Measurements from ENCODE around the gene MTERF2.

The MTERF2 gene

DNA sequence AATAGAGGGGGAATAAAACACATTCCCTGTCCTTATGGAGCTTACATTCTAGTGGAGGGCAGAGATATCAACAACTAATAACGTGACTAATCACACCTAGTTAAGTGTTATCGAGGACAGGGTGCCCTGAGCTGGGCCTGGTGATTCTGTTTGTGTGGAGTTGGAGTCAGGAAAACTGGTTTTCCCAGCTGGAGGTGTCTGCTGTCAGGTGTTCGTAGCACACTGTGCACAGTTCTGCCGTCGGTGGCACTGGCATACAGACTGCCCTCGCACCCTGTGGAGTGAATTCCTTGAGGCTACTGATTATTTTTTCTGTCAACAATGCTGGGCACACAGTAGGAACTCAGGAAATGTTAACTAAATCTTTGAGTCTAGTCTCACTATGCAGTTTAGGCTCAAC is 900 bp upstream of the MTERF2 start:
- Histone ChIP-seq H4K20me1 (ENCODE audit: insufficient read depth, low read length) (no peaks in the 10 kb centered on the region), H3K4me1 (ENCODE audit: insufficient read depth, low read length, severe bottlenecking) (peaks cover 13% of the 10 kb centered on the region), H3K4me3 (ENCODE audit: low read depth, low read length, poor library complexity, severe bottlenecking) (no peak overlapping the region), H3F3A (ENCODE audit: insufficient read depth, low read length) (no peaks in the 10 kb centered on the region), H3K36me3 (ENCODE audit: insufficient read depth, low read length) (no peaks in the 10 kb centered on the region; the same call in 1 of the 2 replicates), H3K9ac (ENCODE audit: low read length) (no peak overlapping the region), H3K27ac (ENCODE audit: low read depth, low read length, poor library complexity, severe bottlenecking) (no peak overlapping the region), H3K27me3 (ENCODE audit: insufficient read depth, low read length) (no peaks in the 10 kb centered on the region), H2AFZ (ENCODE audit: low read length) (no peak overlapping the region), H3K4me2 (ENCODE audit: low read length) (peak overlapping the region; percentile 88; the same call in 1 of the 2 replicates), H3K9me2 (ENCODE audit: low read depth, low read length) (no peaks in the 10 kb centered on the region), H3K79me2 (ENCODE audit: insufficient read depth, low read length) (no peaks in the 10 kb centered on the region), H3K9me3 (ENCODE audit: low read length) (no peaks in the 10 kb centered on the region)
- TF ChIP-seq EZH2 (IDR thresholded peaks at IDR 0.05; ENCODE audit: borderline replicate concordance, low read length) = no peak
- TF ChIP-seq CTCF (IDR thresholded peaks at IDR 0.05; ENCODE audit: low read length) = no peak

DNA sequence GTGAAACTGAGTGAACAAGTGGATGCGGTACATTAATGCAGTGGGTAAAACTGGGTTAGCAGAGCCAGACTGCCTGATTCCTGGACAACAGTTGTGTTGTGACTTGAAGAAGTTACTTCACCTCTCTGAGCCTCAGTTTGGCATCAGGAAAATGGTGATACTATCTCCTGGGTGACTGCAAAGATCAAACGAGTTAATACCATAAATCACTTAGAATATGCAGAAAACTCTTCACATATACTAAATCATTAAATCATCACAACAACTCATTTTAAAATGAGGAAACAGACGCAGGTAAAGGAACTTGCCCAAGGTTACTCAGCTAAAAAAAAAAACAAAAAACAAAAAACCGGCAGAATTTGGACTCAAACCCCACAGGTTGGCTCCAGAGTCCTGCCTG is 811 bp downstream of the MTERF2 start:
- Histone ChIP-seq H3K36me3 (ENCODE audit: insufficient read depth, low read length) (no peaks in the 10 kb centered on the region; the same call in 1 of the 2 replicates), H3K9me2 (ENCODE audit: low read depth, low read length) (no peaks in the 10 kb centered on the region), H3K79me2 (ENCODE audit: insufficient read depth, low read length) (no peaks in the 10 kb centered on the region), H2AFZ (ENCODE audit: low read length) (no peak overlapping the region), H3K9me3 (ENCODE audit: low read length) (no peaks in the 10 kb centered on the region), H3K4me1 (ENCODE audit: insufficient read depth, low read length, severe bottlenecking) (peaks cover 13% of the 10 kb centered on the region), H3F3A (ENCODE audit: insufficient read depth, low read length) (no peaks in the 10 kb centered on the region), H3K4me2 (ENCODE audit: low read length) (peak overlapping the region; percentile 88), H3K27ac (ENCODE audit: low read depth, low read length, poor library complexity, severe bottlenecking) (no peak overlapping the region), H3K4me3 (ENCODE audit: low read depth, low read length, poor library complexity, severe bottlenecking) (peak overlapping the region; percentile 89), H4K20me1 (ENCODE audit: insufficient read depth, low read length) (no peaks in the 10 kb centered on the region), H3K9ac (ENCODE audit: low read length) (peak overlapping the region; percentile 82), H3K27me3 (ENCODE audit: insufficient read depth, low read length) (no peaks in the 10 kb centered on the region)
- TF ChIP-seq EZH2 (IDR thresholded peaks at IDR 0.05; ENCODE audit: borderline replicate concordance, low read length) (no peak), CTCF (IDR thresholded peaks at IDR 0.05; ENCODE audit: low read length) (no peak)

DNA sequence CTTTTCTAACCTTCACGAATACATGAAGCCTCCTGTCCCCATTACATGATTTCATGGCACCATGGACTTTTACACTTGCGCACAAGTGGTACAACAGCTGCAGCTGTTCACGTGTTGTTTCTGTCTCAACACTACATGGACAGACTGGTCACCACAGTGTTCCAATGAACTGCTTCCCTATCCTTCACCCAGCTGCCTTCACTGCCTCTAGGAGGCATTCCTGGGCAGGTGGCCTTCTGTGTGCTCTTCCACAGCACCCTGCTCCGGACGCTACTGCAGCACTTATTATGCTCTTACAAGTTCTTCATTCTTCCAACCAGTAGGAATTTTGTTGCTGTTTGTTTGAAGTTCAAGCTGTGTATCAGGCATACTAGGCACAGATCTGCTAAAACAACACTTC is 1.5 kb downstream of the MTERF2 start:
- Histone ChIP-seq H3K79me2 (ENCODE audit: insufficient read depth, low read length) (no peaks in the 10 kb centered on the region), H3K4me1 (ENCODE audit: insufficient read depth, low read length, severe bottlenecking) (peaks cover 13% of the 10 kb centered on the region), H3K9me2 (ENCODE audit: low read depth, low read length) (no peaks in the 10 kb centered on the region), H3K9ac (ENCODE audit: low read length) (no peak overlapping the region), H3K27me3 (ENCODE audit: insufficient read depth, low read length) (no peaks in the 10 kb centered on the region), H3K4me3 (ENCODE audit: low read depth, low read length, poor library complexity, severe bottlenecking) (no peak overlapping the region), H3K9me3 (ENCODE audit: low read length) (no peaks in the 10 kb centered on the region), H3K27ac (ENCODE audit: low read depth, low read length, poor library complexity, severe bottlenecking) (no peak overlapping the region), H3K36me3 (ENCODE audit: insufficient read depth, low read length) (no peaks in the 10 kb centered on the region; the same call in 1 of the 2 replicates), H4K20me1 (ENCODE audit: insufficient read depth, low read length) (no peaks in the 10 kb centered on the region), H3F3A (ENCODE audit: insufficient read depth, low read length) (no peaks in the 10 kb centered on the region), H3K4me2 (ENCODE audit: low read length) (no peak overlapping the region), H2AFZ (ENCODE audit: low read length) (no peak overlapping the region)
- TF ChIP-seq EZH2 (IDR thresholded peaks at IDR 0.05; ENCODE audit: borderline replicate concordance, low read length) (no peak), CTCF (IDR thresholded peaks at IDR 0.05; ENCODE audit: low read length) (no peak)
